AG04449 (cell line): Measurements from ENCODE around the gene ZNF280A.

Source experiments
- CTCF ChIA-PET: fragments of 350-600 bp; formaldehyde crosslinking; extraction: SDS; loops from one replicate; lab custom pipeline; 2021; ENCODE audit warnings: antibody characterized with exemption; lab: Yijun Ruan, JAX
- POLR2A ChIA-PET: fragments of 400-600, 350-600 bp; formaldehyde crosslinking; extraction: SDS; loops from one replicate; lab custom pipeline; 2020; ENCODE audit warnings: antibody characterized with exemption, inconsistent platforms; lab: Yijun Ruan, JAX
- DNase-seq: peaks from one replicate; pipeline ENCODE4 v3.0.0-alpha.2; 2010; ENCODE audit warnings: low read depth, low spot score
- H3K4me3 ChIP-seq: 2 replicates; pipeline ENCODE4 v1.5.1; 2011; ENCODE audit warnings: low read depth, mild to moderate bottlenecking, control low read depth, low read length
- TF ChIP-seq, protein P1 (sequence below): IDR thresholded peaks from one replicate; pipeline ENCODE4 v1.5.1; 2011; ENCODE audit warnings: mild to moderate bottlenecking, moderate library complexity, low read length, control low read depth, inconsistent platforms; ENCODE audit not compliant: insufficient read depth; ENCODE audit errors: missing control alignments

The ZNF280A gene

DNA sequence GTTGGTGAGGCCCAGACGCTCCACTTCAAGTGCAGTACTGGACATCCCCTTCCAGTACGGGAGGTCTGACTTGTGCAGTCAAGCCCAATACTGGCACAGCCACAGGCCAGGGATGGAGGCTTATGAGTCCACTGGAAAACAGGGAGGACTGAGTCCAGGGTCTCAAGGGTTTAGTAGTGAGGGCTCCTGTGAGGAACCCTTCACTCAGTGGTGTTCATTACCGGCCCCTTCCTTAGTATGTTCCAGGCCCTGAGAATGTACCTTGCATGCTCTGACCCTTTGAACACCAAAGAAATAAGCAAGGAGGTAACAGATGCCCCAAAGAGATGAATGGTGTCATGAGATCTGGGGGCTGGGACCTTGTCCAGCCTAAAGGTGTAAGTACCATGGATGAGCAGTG lies 27.2 kb upstream of the ZNF280A start:
- H3K4me3 ChIP-seq, result no peak overlapping the region
- POLR2A ChIA-PET, result no interaction called here
- CTCF ChIA-PET, result interaction anchor here (1.0 kb wide), 1 partner anchor 40 kb away, joined by 3 read pairs; no protein-coding TSS in a partner anchor
- TF ChIP-seq, protein P1, sequence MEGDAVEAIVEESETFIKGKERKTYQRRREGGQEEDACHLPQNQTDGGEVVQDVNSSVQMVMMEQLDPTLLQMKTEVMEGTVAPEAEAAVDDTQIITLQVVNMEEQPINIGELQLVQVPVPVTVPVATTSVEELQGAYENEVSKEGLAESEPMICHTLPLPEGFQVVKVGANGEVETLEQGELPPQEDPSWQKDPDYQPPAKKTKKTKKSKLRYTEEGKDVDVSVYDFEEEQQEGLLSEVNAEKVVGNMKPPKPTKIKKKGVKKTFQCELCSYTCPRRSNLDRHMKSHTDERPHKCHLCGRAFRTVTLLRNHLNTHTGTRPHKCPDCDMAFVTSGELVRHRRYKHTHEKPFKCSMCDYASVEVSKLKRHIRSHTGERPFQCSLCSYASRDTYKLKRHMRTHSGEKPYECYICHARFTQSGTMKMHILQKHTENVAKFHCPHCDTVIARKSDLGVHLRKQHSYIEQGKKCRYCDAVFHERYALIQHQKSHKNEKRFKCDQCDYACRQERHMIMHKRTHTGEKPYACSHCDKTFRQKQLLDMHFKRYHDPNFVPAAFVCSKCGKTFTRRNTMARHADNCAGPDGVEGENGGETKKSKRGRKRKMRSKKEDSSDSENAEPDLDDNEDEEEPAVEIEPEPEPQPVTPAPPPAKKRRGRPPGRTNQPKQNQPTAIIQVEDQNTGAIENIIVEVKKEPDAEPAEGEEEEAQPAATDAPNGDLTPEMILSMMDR, result no peak
- no peak for DNase-seq

DNA sequence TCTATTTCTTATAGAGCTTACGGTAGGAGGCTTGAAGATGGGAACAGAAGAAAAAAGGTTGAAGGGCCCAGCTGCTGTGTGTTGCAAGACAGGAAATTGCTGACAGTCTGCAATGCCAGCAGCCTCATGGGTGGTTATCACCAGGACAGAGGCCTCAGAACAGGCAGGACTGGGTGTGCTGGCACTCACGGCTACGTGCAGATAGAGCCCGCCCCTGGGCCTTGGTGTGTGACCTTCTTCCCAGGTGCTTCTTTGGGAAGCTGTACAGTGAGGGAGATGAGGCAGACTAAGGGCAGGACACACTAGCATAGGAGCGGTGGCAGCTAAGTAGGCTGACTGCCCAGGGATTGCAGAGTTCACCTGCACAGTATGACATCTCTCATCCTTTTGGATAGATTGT lies 26.4 kb upstream of the ZNF280A start:
- TF ChIP-seq, protein P1, result no peak
- CTCF ChIA-PET, result interaction anchor here (1.0 to 1.2 kb wide), 2 partner anchors 30 to 41 kb away, joined by 3 to 4 read pairs; no protein-coding TSS in a partner anchor
- no peak overlapping the region for H3K4me3 ChIP-seq
- POLR2A ChIA-PET, result no interaction called here
- DNase-seq, result no peak

DNA sequence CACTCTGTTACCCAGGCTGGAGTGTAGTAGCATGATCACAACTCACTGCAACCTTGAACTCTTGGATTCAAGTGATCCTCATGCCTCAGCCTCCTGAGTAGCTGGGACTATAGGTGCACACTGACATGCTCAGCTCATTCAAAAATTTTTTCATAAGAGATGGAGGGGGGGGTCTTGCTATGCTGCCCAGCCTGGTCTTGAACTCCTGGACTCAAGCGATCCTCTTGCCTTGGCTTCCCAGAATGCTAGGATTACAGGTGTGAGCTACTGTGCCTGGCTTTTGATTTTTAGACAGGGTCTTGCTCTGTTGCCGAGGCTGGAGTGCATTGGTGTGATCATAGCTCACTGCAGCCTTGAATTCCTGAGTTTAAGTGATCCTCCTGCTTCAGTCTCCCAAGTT lies 25.0 kb upstream of the ZNF280A start:
- ChIA-PET POLR2A (no interaction called here), CTCF (interaction anchor here (0.6 to 0.9 kb wide), 2 partner anchors 41 to 48 kb away, joined by 3 read pairs; no protein-coding TSS in a partner anchor)
- TF ChIP-seq, protein P1, result no peak

DNA sequence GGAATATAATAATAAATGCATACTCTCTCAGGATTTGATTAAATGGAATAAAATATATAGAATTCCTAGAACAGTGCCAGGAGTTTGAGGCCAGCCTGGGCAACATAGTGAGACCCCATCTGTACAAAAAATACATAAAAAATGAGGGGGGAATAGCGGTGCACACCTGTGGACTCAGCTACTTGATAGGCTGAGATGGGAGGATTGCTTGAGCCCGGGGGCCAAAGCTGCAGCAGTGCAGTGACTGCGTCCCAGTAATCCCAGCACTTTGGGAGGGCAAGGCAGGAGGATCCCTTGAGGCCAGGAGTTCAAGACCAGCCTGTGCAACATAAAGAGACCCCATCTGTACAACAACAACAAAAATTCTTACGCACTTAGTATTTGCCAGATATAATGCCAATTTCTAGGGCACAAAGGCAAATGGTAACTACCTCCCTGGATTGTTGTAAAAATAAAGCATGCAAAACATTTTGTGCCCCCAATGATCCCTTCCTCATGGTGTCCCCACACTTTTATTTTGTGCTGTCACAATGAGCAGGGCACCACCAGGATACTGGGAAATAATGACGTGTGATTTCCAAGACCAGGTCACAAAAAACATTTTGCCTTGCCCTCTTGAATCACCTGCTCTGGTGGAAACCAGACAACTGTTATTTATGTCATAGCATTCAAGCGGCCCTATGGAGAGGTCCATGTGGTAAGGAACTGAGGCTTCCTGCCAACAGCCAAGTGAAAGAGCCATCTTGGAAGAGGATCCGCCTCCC lies 18.3 kb upstream of the ZNF280A start:
- POLR2A ChIA-PET, result no interaction called here
- CTCF ChIA-PET, result no interaction called here
- DNase-seq, result no peak
- no peak overlapping the region for H3K4me3 ChIP-seq
- TF ChIP-seq, protein P1, result no peak

More for the DNA sequence above, 25.0 kb upstream of the ZNF280A start:
- DNase-seq, result no peak
- no peak overlapping the region for H3K4me3 ChIP-seq

DNA sequence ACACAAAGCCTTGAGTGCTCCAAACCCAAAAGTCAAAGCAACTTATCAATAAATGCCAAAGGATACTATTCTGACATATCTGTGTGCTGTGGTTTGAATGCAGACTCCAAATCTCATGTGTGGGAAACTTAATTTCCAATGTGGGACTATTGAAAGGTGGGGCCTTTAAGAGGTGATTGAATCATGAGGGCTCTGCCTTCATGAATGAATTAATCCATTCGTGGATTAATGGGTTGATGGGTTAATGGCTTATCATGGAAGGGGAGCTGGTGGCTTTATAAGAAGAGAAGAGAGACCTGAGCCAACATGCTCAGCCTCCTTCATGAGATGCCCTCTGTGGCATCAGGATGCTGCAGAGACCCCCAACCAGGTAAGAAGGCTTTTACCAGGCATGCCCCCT lies 16.8 kb upstream of the ZNF280A start:
- ChIA-PET POLR2A (no interaction called here), CTCF (no interaction called here)
- H3K4me3 ChIP-seq, result no peak overlapping the region
- TF ChIP-seq, protein P1, result no peak
- no peak for DNase-seq

DNA sequence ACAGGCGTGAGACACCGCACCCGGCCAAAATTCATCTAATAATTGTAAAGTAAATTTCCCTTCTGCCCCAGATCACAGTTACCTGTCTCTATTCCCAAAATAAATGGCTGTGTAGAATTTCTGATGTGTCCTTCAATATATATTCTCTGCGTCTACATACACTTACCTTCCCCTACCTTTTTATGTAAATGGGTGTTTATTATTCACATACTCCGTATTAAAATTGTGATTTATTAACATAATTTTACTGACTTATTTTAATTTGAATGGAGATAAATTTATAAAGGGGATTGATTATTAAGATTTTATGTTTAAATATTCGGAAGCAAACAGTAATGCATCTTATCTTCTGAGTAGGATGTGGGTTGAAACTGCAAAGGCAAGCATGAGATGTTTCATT lies 16.4 kb upstream of the ZNF280A start:
- POLR2A ChIA-PET, result no interaction called here
- TF ChIP-seq, protein P1, result no peak
- no peak overlapping the region for H3K4me3 ChIP-seq
- no peak for DNase-seq
- CTCF ChIA-PET, result no interaction called here
